Kidney (tissue), 14 donors: ENCODE data around the gene WBP2NL. TPM values are rescaled to one million over a fixed set of nuclear protein-coding genes. Genes with fewer than 3 reads are reported as not detected.

Experiments
- DNase-seq, 5 donors: peaks; one replicate each; pipeline ENCODE4 v3.0.0-alpha.2; 2013 to 2020
- FAIRE-seq: peaks from 2 replicates; lab custom pipeline; 2012; peaks lifted over from hg19 to GRCh38; lab: Jason Lieb, UNC
- H3K27ac ChIP-seq, 2 donors: one replicate each; pipeline ENCODE4 v1.7.0; 2013; ENCODE audit warnings: low read depth in 2 of 2, low read length in 2 of 2, inconsistent platforms in 1 of 2
- H3K27me3 ChIP-seq: one replicate; pipeline ENCODE4 v1.7.1; 2013; ENCODE audit warnings: low read length, inconsistent platforms; ENCODE audit not compliant: control insufficient read depth, insufficient read depth
- H3K36me3 ChIP-seq, 3 donors: one replicate each; pipeline versions ENCODE4 v1.7.0 to v1.7.1; 2013; ENCODE audit warnings: low read length in 3 of 3, control low read depth in 1 of 3, inconsistent platforms in 1 of 3; ENCODE audit not compliant: insufficient read depth in 3 of 3, control insufficient read depth in 2 of 3
- H3K4me1 ChIP-seq, 3 donors: one replicate each; pipeline versions ENCODE4 v1.7.0 to v1.7.1; 2013; ENCODE audit warnings: low read length in 3 of 3, inconsistent platforms in 1 of 3, low read depth in 1 of 3; ENCODE audit not compliant: control insufficient read depth in 2 of 3, insufficient read depth in 2 of 3
- H3K4me3 ChIP-seq, 3 donors: one replicate each; pipeline versions ENCODE4 v1.7.0 to v1.8.1; 2013; ENCODE audit warnings: low read length in 3 of 3, control low read depth in 1 of 3, inconsistent platforms in 1 of 3
- H3K9ac ChIP-seq, 3 donors: one replicate each; pipeline versions ENCODE4 v1.7.0 to v1.7.1; 2013; ENCODE audit warnings: low read length in 3 of 3, control low read depth in 1 of 3, inconsistent platforms in 1 of 3
- H3K9me3 ChIP-seq, 3 donors: one replicate each; pipeline versions ENCODE4 v1.7.0 to v1.7.1; 2013; ENCODE audit warnings: low read length in 3 of 3, control low read depth in 1 of 3, inconsistent platforms in 1 of 3; ENCODE audit not compliant: control insufficient read depth in 2 of 3, insufficient read depth in 1 of 3
- CTCF ChIP-seq: IDR thresholded peaks from 3 replicates; pipeline ENCODE4 v1.5.1; 2012; ENCODE audit warnings: mild to moderate bottlenecking, moderate library complexity, borderline replicate concordance; ENCODE audit not compliant: insufficient read depth; ENCODE audit errors: extremely low read depth
- intact Hi-C: fragments of 100-400 bp; cut with DNase I; formaldehyde crosslinking; loops from one replicate; pipeline ENCODE4 v1.11.1; 2022
- polyA plus RNA-seq: library from polyadenylated mRNA; stranded (reverse); fragments of 350-450 nt; fragmentation: Illumina TruSeq; extraction: RNeasy Lipid Tissue Mini Kit (QIAGEN cat#74804); gene quantifications from one replicate; pipeline ENCODE4 v1.2.3, GENCODE V29; 2014; ENCODE audit warnings: low read depth, low replicate concordance; ENCODE audit not compliant: insufficient read depth
- total RNA-seq: library from RNA; stranded (reverse); fragmentation: NEBNext Ultra II Directional; extraction: Animal tissue kit (Norgen Biotek cat#: 25700); gene quantifications from one replicate; pipeline ENCODE4 v1.2.1, GENCODE V29; 2021
- donor health status: control.
- donor health status: control.
- donor health status: control.
- donor health status: control.
- donor health status: control.
- donor health status: DM: yes; HTN: yes; CAD: no.
- donor health status: Normal renal cell carcinoma (clear cell type).

Gene WBP2NL
- total and polyA plus RNA-seq, 2 donors from 2014 or later, result 0.84 to 2.5 TPM

DNA sequence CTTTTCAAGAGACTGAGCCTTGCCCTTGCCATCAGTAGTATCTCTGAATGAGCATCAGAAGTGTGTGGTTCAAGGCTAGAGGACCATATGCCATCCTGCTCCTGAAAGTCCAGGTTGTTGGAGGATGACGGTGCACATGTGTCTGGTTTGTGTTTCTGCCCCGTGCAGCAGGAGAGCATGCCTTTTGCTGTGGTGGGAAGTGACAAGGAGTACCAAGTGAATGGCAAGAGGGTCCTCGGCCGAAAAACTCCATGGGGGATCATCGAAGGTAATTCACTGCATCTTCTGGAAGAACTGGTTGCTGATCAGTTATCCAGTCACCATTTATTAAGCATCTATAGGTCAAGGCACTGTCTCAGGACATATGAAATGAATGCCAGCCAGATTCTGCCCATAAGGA is 6.1 kb upstream of the WBP2NL start:
- Histone ChIP-seq H3K27ac (no peak overlapping the region), H3K9me3 (no peaks in the 10 kb centered on the region), H3K36me3 (no peaks in the 10 kb centered on the region), H3K4me3 (no peak overlapping the region), H3K4me1 (no peaks in the 10 kb centered on the region), H3K27me3 (no peaks in the 10 kb centered on the region), H3K9ac (no peak overlapping the region)
- no peak for DNase-seq
- FAIRE-seq, result no peak
- no peak for TF ChIP-seq CTCF
- intact Hi-C loops, result no loop called here

DNA sequence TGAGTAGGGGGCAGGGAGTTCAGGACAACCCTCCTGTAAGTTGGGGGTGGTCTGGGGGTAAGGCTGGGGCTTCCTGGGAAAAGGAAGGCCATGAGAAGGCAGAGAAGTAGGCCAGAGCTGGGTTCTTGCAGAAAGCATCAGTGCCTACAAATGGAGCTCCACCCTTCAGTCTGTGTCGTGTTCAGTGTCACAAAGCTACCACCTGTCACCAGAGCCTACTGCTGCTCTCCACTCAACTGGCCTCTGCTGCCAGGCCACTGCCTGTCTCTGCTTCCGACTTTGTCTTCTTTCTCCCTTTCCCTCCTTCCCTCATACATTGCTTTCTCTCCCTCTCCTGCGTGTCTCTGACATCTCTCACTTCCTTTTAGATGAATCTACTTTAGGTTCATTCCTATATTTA is 3.4 kb upstream of the WBP2NL start:
- Histone ChIP-seq H3K4me1 (no peaks in the 10 kb centered on the region), H3K9ac (no peak overlapping the region), H3K9me3 (no peaks in the 10 kb centered on the region), H3K4me3 (no peak overlapping the region), H3K27ac (no peak overlapping the region), H3K36me3 (no peaks in the 10 kb centered on the region), H3K27me3 (no peaks in the 10 kb centered on the region)
- DNase-seq (no peak), FAIRE-seq (no peak)
- intact Hi-C loops, result no loop called here
- TF ChIP-seq CTCF, result no peak

DNA sequence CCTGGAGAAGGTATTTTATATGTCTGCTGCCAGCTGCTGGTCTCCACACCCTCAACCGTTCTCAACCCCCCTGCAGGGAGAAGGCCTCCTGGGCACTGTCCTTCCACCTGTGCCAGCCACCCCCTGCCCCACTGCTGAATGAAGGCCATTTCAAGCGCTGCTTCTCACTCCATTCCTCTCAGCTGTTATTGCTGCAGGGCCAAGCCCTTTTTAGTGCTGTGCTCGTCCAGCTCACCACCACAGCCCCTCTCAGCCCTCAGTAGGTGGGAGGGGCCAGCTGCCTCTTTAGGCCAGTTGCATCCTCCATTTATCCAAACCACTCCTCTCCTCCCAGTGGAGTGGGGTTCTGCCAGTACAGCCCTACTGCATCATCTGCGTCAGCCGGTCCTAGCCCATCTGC is 1.8 kb upstream of the WBP2NL start:
- Histone ChIP-seq H3K27me3 (no peaks in the 10 kb centered on the region), H3K4me1 (no peaks in the 10 kb centered on the region), H3K27ac (no peak overlapping the region), H3K9me3 (no peaks in the 10 kb centered on the region), H3K4me3 (no peak overlapping the region), H3K9ac (no peak overlapping the region), H3K36me3 (no peaks in the 10 kb centered on the region)
- FAIRE-seq (no peak), DNase-seq (no peak)
- intact Hi-C loops, result no loop called here
- no peak for TF ChIP-seq CTCF

DNA sequence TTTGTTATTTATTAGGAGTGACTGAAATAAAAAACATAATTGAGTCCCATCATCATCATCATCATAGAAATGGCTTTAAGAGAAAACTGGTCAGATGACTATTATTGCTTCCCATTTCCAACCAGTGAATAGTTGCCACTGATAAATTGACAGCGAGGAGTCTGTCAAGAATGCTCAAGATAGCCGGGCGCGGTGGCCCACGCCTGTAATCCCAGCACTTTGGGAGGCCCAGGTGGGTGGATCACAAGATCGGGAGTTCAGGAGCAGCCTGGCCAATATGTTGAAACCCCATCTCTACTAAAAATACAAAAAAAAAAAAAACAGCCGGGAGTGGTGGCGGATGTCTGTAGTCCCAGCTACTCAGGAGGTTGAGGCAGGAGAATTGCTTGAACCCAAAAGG is 1.9 kb downstream of the WBP2NL start:
- H3K4me3 ChIP-seq, result no peak overlapping the region
- DNase-seq, result no peak
- no peaks in the 10 kb centered on the region for H3K36me3 ChIP-seq
- H3K9ac ChIP-seq, result no peak overlapping the region
- FAIRE-seq, result no peak
- intact Hi-C loops, result no loop called here
- H3K4me1 ChIP-seq, result no peaks in the 10 kb centered on the region
- no peak overlapping the region for H3K27ac ChIP-seq
- H3K27me3 ChIP-seq, result no peaks in the 10 kb centered on the region
- peaks cover 0 to 2% (median 0%) of the 10 kb centered on the region in 3 donors for H3K9me3 ChIP-seq
- no peak for TF ChIP-seq CTCF
